ENCODE measurements around the gene DUSP10.

DNA sequence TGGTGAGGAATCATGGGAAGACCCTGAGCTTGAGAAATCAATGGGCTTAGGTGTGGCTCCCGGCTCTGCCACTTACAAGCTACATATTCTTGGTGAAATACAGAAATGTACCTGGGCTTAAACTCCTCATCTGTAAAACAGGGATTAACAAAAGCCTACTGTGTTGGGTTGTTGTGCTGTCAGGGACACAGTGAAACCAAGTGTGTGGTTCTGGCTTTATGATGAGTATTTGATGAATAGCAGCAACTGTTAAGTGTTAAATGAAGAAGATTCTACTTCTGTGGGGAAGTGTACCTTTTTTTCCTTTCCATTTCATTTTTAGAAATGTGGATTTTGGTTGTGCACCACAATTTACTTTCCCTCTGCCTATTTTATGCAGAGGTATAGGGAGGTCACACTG, 41.1 kb upstream of the DUSP10 start:
- TF ChIP-seq, protein P1, sequence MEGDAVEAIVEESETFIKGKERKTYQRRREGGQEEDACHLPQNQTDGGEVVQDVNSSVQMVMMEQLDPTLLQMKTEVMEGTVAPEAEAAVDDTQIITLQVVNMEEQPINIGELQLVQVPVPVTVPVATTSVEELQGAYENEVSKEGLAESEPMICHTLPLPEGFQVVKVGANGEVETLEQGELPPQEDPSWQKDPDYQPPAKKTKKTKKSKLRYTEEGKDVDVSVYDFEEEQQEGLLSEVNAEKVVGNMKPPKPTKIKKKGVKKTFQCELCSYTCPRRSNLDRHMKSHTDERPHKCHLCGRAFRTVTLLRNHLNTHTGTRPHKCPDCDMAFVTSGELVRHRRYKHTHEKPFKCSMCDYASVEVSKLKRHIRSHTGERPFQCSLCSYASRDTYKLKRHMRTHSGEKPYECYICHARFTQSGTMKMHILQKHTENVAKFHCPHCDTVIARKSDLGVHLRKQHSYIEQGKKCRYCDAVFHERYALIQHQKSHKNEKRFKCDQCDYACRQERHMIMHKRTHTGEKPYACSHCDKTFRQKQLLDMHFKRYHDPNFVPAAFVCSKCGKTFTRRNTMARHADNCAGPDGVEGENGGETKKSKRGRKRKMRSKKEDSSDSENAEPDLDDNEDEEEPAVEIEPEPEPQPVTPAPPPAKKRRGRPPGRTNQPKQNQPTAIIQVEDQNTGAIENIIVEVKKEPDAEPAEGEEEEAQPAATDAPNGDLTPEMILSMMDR (IDR thresholded peaks at IDR 0.05): no peak
- TF ChIP-seq ZBTB21 (CRISPR knock-in tag; IDR thresholded peaks at IDR 0.05; ENCODE audit: borderline replicate concordance): no peak
